Gastrocnemius medialis (tissue), 4 donors: ENCODE measurements around the gene KCNIP1. TPM values are rescaled to one million over a fixed set of nuclear protein-coding genes. Genes with fewer than 3 reads are reported as not detected.

Source experiments
- ATAC-seq, 2 donors: fragments of 150-250 bp; one replicate each; pipeline ENCODE4 v1.9.1; 2016
- DNase-seq, 2 donors: peaks; one replicate each; pipeline ENCODE4 v3.0.0-alpha.2; 2019
- H3K27ac ChIP-seq, 4 donors: fragments of 200-600 bp; sonication (generic); 1 replicate in 1 of 4; 2 replicates in 3 of 4; pipeline ENCODE4 v1.5.1; 2016 to 2018; ENCODE audit warnings: mild to moderate bottlenecking in 2 of 4, moderate library complexity in 1 of 4
- H3K27me3 ChIP-seq, 3 donors: fragments of 200-600 bp; sonication (generic) in 2 of 3; 1 replicate in 1 of 3; 2 replicates in 2 of 3; pipeline versions ENCODE4 v1.5.1 to v1.6.0; 2016 to 2019; ENCODE audit warnings: mild to moderate bottlenecking in 1 of 3, moderate library complexity in 1 of 3
- H3K36me3 ChIP-seq, 2 donors: fragments of 200-600 bp; sonication (generic) in 1 of 2; one replicate each; pipeline ENCODE4 v1.5.1; 2017 to 2018
- H3K4me1 ChIP-seq, 2 donors: fragments of 200-600 bp; sonication (generic) in 1 of 2; one replicate each; pipeline ENCODE4 v1.5.1; 2016 to 2017; ENCODE audit warnings: mild to moderate bottlenecking in 2 of 2
- H3K4me3 ChIP-seq, 4 donors: fragments of 200-600 bp; sonication (generic) in 3 of 4; 1 replicate in 1 of 4; 2 replicates in 3 of 4; pipeline ENCODE4 v1.5.1; 2016 to 2019; ENCODE audit warnings: mild to moderate bottlenecking in 2 of 4
- H3K9me3 ChIP-seq, 3 donors: fragments of 200-600 bp; sonication (generic) in 2 of 3; 1 replicate in 1 of 3; 2 replicates in 2 of 3; pipeline ENCODE4 v1.5.1; 2016 to 2019
- CTCF ChIP-seq, 5 experiments: fragments of 450-650 bp in 3 of 5; fragments of 200-600 bp in 2 of 5; sonication (generic) in 2 of 5; IDR thresholded peaks in 4 of 5; conservative IDR thresholded peaks in 1 of 5; 1 replicate in 4 of 5; 2 replicates in 1 of 5; pipeline ENCODE4 v1.5.1; 2016 to 2019; ENCODE audit warnings: antibody characterized with exemption in 5 of 5, mild to moderate bottlenecking in 3 of 5, moderate library complexity in 3 of 5
- POLR2A ChIP-seq, 2 donors: fragments of 450-650 bp; IDR thresholded peaks; one replicate each; pipeline ENCODE4 v1.6.1; 2017; ENCODE audit warnings: antibody characterized with exemption in 2 of 2, mild to moderate bottlenecking in 2 of 2, moderate library complexity in 2 of 2
- in situ Hi-C, 4 donors: fragments of 200-750 bp; cut with MboI; loops; one replicate each; pipeline versions ENCODE4 v1.15.0 to v1.8.0; 2017; ENCODE audit warnings: low sequenced_read_pairs in 4 of 4
- intact Hi-C: fragments of 100-400 bp; cut with DNase I; formaldehyde crosslinking; loops from one replicate; pipeline ENCODE4 v1.15.1; 2023; ENCODE audit warnings: low total_unique reads
- total RNA-seq, 4 donors: library from RNA; depleted of rRNA; stranded (reverse); fragments of >200 nt; gene quantifications; one replicate each; pipeline versions ENCODE4 v1.1.0 to v1.2.3, GENCODE V29; 2016

Gene KCNIP1
- total RNA-seq, 4 donors from 2014 or later: not detected

- in situ Hi-C loops (no loop called here), intact Hi-C loops (no loop called here)
- no peak overlapping the region for H3K4me3 ChIP-seq
- H3K27ac ChIP-seq: no peak overlapping the region
- H3K27me3 ChIP-seq: no peaks in the 10 kb centered on the region
- ATAC-seq (no peak), DNase-seq (no peak)
- H3K4me1 ChIP-seq: no peaks in the 10 kb centered on the region
- no peaks in the 10 kb centered on the region for H3K9me3 ChIP-seq
- TF ChIP-seq POLR2A (IDR thresholded peaks at IDR 0.05) (no peak), CTCF (IDR thresholded peaks at IDR 0.05 in 4 of 5, conservative IDR thresholded peaks at IDR 0.05 in 1 of 5) (no peak)
- H3K36me3 ChIP-seq: no peaks in the 10 kb centered on the region
Measured at GRCh38 chr5:170475294-170476000, 28.4 kb upstream of the KCNIP1 start.

- no peak for DNase-seq
- Histone ChIP-seq H3K36me3 (no peaks in the 10 kb centered on the region), H3K4me1 (no peaks in the 10 kb centered on the region), H3K9me3 (no peaks in the 10 kb centered on the region), H3K27me3 (no peaks in the 10 kb centered on the region), H3K4me3 (no peak overlapping the region), H3K27ac (no peak overlapping the region)
- intact Hi-C loops (no loop called here), in situ Hi-C loops (no loop called here)
- ATAC-seq: no peak
- TF ChIP-seq POLR2A (IDR thresholded peaks at IDR 0.05): no peak
- no peak for TF ChIP-seq CTCF (IDR thresholded peaks at IDR 0.05 in 4 of 5, conservative IDR thresholded peaks at IDR 0.05 in 1 of 5)
Measured at GRCh38 chr5:170476704-170477103, 27.1 kb upstream of the KCNIP1 start.

- in situ Hi-C loops: no loop called here
- no peaks in the 10 kb centered on the region for H3K4me1 ChIP-seq
- no peak overlapping the region for H3K27ac ChIP-seq
- intact Hi-C loops: no loop called here
- no peaks in the 10 kb centered on the region for H3K36me3 ChIP-seq
- no peaks in the 10 kb centered on the region for H3K27me3 ChIP-seq
- DNase-seq: no peak
- H3K9me3 ChIP-seq: no peaks in the 10 kb centered on the region
- TF ChIP-seq POLR2A (IDR thresholded peaks at IDR 0.05) (no peak), CTCF (IDR thresholded peaks at IDR 0.05 in 4 of 5, conservative IDR thresholded peaks at IDR 0.05 in 1 of 5) (no peak)
- no peak overlapping the region for H3K4me3 ChIP-seq
- no peak for ATAC-seq
Measured at GRCh38 chr5:170477906-170478305, 25.9 kb upstream of the KCNIP1 start.

GRCh38 chr5:170478306-170478705 is 25.5 kb upstream of the KCNIP1 start:
- no peak for DNase-seq
- in situ Hi-C loops: no loop called here

More at GRCh38 chr5:170478306-170478705, 25.5 kb upstream of the KCNIP1 start:
- Histone ChIP-seq H3K36me3 (no peaks in the 10 kb centered on the region), H3K9me3 (no peaks in the 10 kb centered on the region), H3K4me3 (no peak overlapping the region), H3K27me3 (no peaks in the 10 kb centered on the region), H3K4me1 (no peaks in the 10 kb centered on the region), H3K27ac (no peak overlapping the region)
- TF ChIP-seq CTCF (IDR thresholded peaks at IDR 0.05 in 4 of 5, conservative IDR thresholded peaks at IDR 0.05 in 1 of 5) (no peak), POLR2A (IDR thresholded peaks at IDR 0.05) (no peak)
- ATAC-seq: no peak
- intact Hi-C loops: no loop called here
